HepG2 (cell line): Measurements from ENCODE around the gene CAND2. TPM values are rescaled to one million over a fixed set of nuclear protein-coding genes. Genes with fewer than 3 reads are reported as not detected.

Experiments used
- CAMTA2 ChIP-seq: sonication (generic); formaldehyde crosslinking; IDR thresholded peaks from 2 replicates; pipeline ENCODE4 v1.4.0; 2020; ENCODE audit warnings: mild to moderate bottlenecking, missing genetic modification reagents, borderline replicate concordance
- CBX1 ChIP-seq: IDR thresholded peaks from one replicate; pipeline ENCODE4 v1.6.1; 2016; ENCODE audit warnings: antibody characterized with exemption, low read depth
- CCDC6 ChIP-seq: sonication (generic); formaldehyde crosslinking; IDR thresholded peaks from 2 replicates; pipeline ENCODE4 v1.8.1; 2022; ENCODE audit warnings: mild to moderate bottlenecking, missing genetic modification reagents, moderate library complexity
- FOXM1 ChIP-seq: sonication (generic); formaldehyde crosslinking; IDR thresholded peaks from 2 replicates; pipeline ENCODE4 v1.5.0; 2020; ENCODE audit warnings: missing genetic modification reagents
- MIER3 ChIP-seq: IDR thresholded peaks from 2 replicates; pipeline ENCODE4 v1.6.1; 2016; ENCODE audit warnings: missing compliant biosample characterization, borderline replicate concordance
- NFIB ChIP-seq: sonication (generic); formaldehyde crosslinking; IDR thresholded peaks from 2 replicates; pipeline ENCODE4 v1.9.0; 2021; ENCODE audit warnings: missing genetic modification reagents, mild to moderate bottlenecking, borderline replicate concordance
- PCBP2 ChIP-seq: fragments of 200-400 bp; formaldehyde crosslinking; optimal IDR thresholded peaks from 2 replicates; pipeline ENCODE3; 2018; ENCODE audit warnings: low read length, low read depth; ENCODE audit not compliant: poor library complexity, severe bottlenecking
- SMAD3 ChIP-seq: sonication (generic); formaldehyde crosslinking; IDR thresholded peaks from 2 replicates; pipeline ENCODE4 v1.4.0; 2020; ENCODE audit warnings: missing genetic modification reagents
- SP2 ChIP-seq: sonication (generic); formaldehyde crosslinking; IDR thresholded peaks from 2 replicates; pipeline ENCODE4 v1.5.1; 2020; ENCODE audit warnings: mild to moderate bottlenecking, missing genetic modification reagents
- STAT5B ChIP-seq: sonication (generic); formaldehyde crosslinking; IDR thresholded peaks from 2 replicates; pipeline ENCODE4 v1.4.0; 2020; ENCODE audit warnings: missing genetic modification reagents
- TOE1 ChIP-seq: sonication (generic); formaldehyde crosslinking; IDR thresholded peaks from 2 replicates; pipeline ENCODE4 v1.4.0; 2020; ENCODE audit warnings: mild to moderate bottlenecking, missing genetic modification reagents
- ZFP62 ChIP-seq: sonication (generic); formaldehyde crosslinking; IDR thresholded peaks from 2 replicates; pipeline ENCODE4 v1.4.0; 2020; ENCODE audit warnings: missing genetic modification reagents
- ZNF382 ChIP-seq: sonication (generic); formaldehyde crosslinking; IDR thresholded peaks from 2 replicates; pipeline ENCODE4 v1.5.0; 2020; ENCODE audit warnings: missing genetic modification reagents, mild to moderate bottlenecking, borderline replicate concordance
- polyA plus RNA-seq, 8 experiments: library from polyadenylated mRNA; depleted of rRNA in 3 of 8; stranded (reverse) in 7 of 8; unstranded in 1 of 8; fragments of >200 nt; fragmentation: Illumina TruSeq in 4 of 8; extraction: Trizol in 4 of 8; gene quantifications; 2 replicates each; pipeline versions ENCODE4 v1.2.1 to v1.2.3, GENCODE V29; 2011 to 2016; ENCODE audit warnings: low read depth in 4 of 8, missing spikeins in 1 of 8, mixed read lengths in 1 of 8; ENCODE audit not compliant: insufficient read depth in 1 of 8
- total RNA-seq, 5 experiments: library from RNA; depleted of rRNA; stranded (reverse); fragments of >200 nt; fragmentation: Illumina TruSeq; extraction: Trizol; gene quantifications; 2 replicates each; pipeline ENCODE4 v1.2.3, GENCODE V29; 2016; ENCODE audit warnings: low read depth in 1 of 5
- TF ChIP-seq, protein P1 (sequence below): sonication (generic); formaldehyde crosslinking; IDR thresholded peaks from 2 replicates; pipeline ENCODE4 v1.4.0; 2020; ENCODE audit warnings: missing genetic modification reagents, borderline replicate concordance
- TF ChIP-seq, protein P2 (sequence below): sonication (generic); formaldehyde crosslinking; IDR thresholded peaks from 2 replicates; pipeline ENCODE4 v1.8.0; 2022; ENCODE audit warnings: missing genetic modification reagents, mild to moderate bottlenecking, borderline replicate concordance
- TF ChIP-seq, protein P3 (sequence below): sonication (generic); formaldehyde crosslinking; IDR thresholded peaks from 2 replicates; pipeline ENCODE4 v1.5.1; 2020; ENCODE audit warnings: missing genetic modification reagents, mild to moderate bottlenecking, borderline replicate concordance
- TF ChIP-seq, protein P4 (sequence below): sonication (generic); formaldehyde crosslinking; IDR thresholded peaks from 2 replicates; pipeline ENCODE4 v1.5.0; 2020; ENCODE audit warnings: mild to moderate bottlenecking, missing genetic modification reagents
- TF ChIP-seq, protein P5 (sequence below): sonication (generic); formaldehyde crosslinking; IDR thresholded peaks from 2 replicates; pipeline ENCODE4 v1.8.1; 2023; ENCODE audit warnings: mild to moderate bottlenecking, moderate library complexity, missing genetic modification reagents

CAND2 gene
- total and polyA plus RNA-seq, 2 of the 13 experiments (the other 11 are each of a cell fraction or from before 2014, with no cell fraction given) = 0.01 TPM; not detected in 1

DNA sequence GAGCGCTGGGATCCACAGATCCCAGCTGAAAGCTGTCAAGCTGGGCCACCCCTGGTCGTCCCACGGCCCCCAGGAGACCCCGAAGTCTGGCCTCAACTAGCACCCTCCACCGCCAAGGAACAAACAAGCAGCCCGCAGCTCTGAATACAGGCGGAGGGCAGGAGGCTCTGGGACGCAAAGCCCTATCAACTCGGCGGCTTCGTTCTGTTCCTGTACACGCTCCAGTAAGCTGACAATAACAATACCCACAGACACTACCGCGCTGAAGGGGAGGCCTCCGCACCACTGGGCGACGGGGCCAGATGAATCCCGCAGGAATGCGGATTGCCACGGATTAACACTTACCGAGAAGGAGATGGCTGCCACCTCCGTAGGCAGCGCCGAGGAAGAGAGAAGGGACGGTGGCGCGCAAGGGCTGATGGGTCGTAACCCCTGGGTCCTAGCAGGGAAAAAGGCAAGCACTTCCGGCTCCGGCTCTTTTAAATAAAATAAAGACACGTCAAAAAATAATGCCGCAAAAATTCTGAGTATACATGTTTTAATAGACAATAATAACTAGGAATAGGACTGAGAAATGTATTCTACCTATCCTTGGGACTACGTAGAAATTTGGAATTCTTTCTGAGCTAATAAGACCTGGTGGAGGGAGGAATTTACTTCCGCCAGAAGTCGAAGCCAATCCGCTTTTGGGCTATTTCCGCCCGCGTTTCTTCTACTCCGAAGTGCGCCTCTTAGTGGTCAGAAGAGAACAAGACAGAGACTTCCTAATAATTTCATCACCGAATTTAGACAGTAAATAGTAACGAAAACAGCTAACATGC lies 44.9 kb downstream of the CAND2 start, which contains the start of gene RPL32 (continued):
- TF ChIP-seq, protein P1, sequence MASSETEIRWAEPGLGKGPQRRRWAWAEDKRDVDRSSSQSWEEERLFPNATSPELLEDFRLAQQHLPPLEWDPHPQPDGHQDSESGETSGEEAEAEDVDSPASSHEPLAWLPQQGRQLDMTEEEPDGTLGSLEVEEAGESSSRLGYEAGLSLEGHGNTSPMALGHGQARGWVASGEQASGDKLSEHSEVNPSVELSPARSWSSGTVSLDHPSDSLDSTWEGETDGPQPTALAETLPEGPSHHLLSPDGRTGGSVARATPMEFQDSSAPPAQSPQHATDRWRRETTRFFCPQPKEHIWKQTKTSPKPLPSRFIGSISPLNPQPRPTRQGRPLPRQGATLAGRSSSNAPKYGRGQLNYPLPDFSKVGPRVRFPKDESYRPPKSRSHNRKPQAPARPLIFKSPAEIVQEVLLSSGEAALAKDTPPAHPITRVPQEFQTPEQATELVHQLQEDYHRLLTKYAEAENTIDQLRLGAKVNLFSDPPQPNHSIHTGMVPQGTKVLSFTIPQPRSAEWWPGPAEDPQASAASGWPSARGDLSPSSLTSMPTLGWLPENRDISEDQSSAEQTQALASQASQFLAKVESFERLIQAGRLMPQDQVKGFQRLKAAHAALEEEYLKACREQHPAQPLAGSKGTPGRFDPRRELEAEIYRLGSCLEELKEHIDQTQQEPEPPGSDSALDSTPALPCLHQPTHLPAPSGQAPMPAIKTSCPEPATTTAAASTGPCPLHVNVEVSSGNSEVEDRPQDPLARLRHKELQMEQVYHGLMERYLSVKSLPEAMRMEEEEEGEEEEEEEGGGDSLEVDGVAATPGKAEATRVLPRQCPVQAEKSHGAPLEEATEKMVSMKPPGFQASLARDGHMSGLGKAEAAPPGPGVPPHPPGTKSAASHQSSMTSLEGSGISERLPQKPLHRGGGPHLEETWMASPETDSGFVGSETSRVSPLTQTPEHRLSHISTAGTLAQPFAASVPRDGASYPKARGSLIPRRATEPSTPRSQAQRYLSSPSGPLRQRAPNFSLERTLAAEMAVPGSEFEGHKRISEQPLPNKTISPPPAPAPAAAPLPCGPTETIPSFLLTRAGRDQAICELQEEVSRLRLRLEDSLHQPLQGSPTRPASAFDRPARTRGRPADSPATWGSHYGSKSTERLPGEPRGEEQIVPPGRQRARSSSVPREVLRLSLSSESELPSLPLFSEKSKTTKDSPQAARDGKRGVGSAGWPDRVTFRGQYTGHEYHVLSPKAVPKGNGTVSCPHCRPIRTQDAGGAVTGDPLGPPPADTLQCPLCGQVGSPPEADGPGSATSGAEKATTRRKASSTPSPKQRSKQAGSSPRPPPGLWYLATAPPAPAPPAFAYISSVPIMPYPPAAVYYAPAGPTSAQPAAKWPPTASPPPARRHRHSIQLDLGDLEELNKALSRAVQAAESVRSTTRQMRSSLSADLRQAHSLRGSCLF (CRISPR knock-in tag) = peak; percentile 75; the same call in 1 of the 2 replicates
- 0 out of 2 replicates have a peak, but pooled peaks have one; percentile 61 for TF ChIP-seq FOXM1
- peak; percentile 38 for TF ChIP-seq MIER3 (CRISPR knock-in tag)
- TF ChIP-seq ZFP62 (CRISPR knock-in tag) = no peak
- TF ChIP-seq, protein P2, sequence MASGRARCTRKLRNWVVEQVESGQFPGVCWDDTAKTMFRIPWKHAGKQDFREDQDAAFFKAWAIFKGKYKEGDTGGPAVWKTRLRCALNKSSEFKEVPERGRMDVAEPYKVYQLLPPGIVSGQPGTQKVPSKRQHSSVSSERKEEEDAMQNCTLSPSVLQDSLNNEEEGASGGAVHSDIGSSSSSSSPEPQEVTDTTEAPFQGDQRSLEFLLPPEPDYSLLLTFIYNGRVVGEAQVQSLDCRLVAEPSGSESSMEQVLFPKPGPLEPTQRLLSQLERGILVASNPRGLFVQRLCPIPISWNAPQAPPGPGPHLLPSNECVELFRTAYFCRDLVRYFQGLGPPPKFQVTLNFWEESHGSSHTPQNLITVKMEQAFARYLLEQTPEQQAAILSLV (CRISPR knock-in tag) = peak; percentile 50; the same call in 1 of the 2 replicates
- no peak for TF ChIP-seq CAMTA2
- no peak for TF ChIP-seq TOE1
- TF ChIP-seq, protein P3, sequence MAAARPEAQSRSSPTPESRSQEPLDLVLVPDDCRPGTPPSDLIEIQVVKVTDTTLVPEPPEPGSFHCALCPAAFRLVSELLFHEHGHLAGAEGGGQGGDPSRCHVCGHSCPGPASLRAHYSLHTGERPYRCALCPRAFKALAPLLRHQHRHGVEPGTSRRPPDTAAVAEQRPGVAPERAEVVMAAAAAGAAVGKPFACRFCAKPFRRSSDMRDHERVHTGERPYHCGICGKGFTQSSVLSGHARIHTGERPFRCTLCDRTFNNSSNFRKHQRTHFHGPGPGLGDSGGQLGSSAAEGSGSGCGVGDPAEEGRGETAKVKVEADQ (CRISPR knock-in tag) = no peak; the same call in 1 of the 2 replicates
- no peak for TF ChIP-seq PCBP2
- TF ChIP-seq, protein P4, sequence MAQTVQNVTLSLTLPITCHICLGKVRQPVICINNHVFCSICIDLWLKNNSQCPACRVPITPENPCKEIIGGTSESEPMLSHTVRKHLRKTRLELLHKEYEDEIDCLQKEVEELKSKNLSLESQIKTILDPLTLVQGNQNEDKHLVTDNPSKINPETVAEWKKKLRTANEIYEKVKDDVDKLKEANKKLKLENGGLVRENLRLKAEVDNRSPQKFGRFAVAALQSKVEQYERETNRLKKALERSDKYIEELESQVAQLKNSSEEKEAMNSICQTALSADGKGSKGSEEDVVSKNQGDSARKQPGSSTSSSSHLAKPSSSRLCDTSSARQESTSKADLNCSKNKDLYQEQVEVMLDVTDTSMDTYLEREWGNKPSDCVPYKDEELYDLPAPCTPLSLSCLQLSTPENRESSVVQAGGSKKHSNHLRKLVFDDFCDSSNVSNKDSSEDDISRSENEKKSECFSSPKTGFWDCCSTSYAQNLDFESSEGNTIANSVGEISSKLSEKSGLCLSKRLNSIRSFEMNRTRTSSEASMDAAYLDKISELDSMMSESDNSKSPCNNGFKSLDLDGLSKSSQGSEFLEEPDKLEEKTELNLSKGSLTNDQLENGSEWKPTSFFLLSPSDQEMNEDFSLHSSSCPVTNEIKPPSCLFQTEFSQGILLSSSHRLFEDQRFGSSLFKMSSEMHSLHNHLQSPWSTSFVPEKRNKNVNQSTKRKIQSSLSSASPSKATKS (CRISPR knock-in tag) = no peak
- no peak for TF ChIP-seq CBX1
- no peak for TF ChIP-seq ZNF382
- TF ChIP-seq NFIB (CRISPR knock-in tag) = no peak
- TF ChIP-seq SP2 = peak; percentile 53; the same call in 1 of the 2 replicates
- TF ChIP-seq, protein P5, sequence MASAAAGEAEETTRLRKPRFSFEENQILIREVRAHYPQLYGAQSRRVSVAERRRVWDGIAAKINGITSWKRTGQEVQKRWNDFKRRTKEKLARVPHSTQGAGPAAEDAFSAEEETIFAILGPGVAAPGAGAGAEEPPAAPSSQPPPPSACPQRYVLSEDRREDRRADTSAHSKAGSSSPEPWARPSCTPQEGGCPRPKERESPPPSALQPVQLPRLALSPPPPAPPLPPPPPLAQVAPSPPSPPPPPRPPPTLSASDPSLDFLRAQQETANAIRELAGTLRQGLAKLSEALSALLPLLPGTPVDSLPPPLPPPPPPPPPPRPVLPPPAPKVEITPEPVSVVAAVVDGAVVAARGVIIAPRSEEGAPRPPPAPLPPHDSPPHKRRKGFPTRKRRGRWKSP (CRISPR knock-in tag) = peak; percentile 57; the same call in 1 of the 2 replicates
- TF ChIP-seq SMAD3 (CRISPR knock-in tag) = no peak
- peak; percentile 30; the same call in 1 of the 2 replicates for TF ChIP-seq CCDC6 (CRISPR knock-in tag)
- TF ChIP-seq STAT5B (CRISPR knock-in tag) = no peak
